Measurements from ENCODE around the gene FLT4. TPM values are rescaled to one million over a fixed set of nuclear protein-coding genes. Genes with fewer than 3 reads are reported as not detected.

The FLT4 gene
- total and polyA plus RNA-seq, 2 of the 13 experiments (the other 11 are each of a cell fraction or from before 2014, with no cell fraction given), result not detected

DNA sequence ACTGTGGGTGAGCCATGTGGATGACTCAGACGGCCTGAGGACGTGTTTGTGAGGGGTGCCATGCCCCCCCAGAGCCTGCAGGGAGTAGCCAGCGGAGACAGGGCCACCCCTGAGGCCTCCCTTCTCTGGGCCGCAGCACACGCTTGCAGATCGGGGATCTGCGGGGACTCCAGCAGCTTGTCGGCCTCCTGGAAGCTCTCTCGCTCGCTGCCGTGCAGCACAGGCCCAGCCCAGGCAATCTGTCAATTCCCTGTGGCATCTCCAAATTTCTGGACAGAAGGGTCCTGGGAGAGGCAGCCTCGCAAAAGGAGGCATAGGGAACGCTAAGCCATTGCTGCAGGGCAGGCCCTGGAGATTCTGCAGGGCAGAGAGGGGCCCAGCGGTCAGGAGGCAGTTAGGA is 21.2 kb downstream of the FLT4 start (continued):
- TF ChIP-seq, protein P1, sequence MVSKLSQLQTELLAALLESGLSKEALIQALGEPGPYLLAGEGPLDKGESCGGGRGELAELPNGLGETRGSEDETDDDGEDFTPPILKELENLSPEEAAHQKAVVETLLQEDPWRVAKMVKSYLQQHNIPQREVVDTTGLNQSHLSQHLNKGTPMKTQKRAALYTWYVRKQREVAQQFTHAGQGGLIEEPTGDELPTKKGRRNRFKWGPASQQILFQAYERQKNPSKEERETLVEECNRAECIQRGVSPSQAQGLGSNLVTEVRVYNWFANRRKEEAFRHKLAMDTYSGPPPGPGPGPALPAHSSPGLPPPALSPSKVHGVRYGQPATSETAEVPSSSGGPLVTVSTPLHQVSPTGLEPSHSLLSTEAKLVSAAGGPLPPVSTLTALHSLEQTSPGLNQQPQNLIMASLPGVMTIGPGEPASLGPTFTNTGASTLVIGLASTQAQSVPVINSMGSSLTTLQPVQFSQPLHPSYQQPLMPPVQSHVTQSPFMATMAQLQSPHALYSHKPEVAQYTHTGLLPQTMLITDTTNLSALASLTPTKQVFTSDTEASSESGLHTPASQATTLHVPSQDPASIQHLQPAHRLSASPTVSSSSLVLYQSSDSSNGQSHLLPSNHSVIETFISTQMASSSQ (IDR thresholded peaks at IDR 0.05; ENCODE audit: low read depth), result no peak
- TF ChIP-seq, protein P1 (CRISPR knock-in tag; IDR thresholded peaks at IDR 0.05; ENCODE audit: borderline replicate concordance), result no peak
- TF ChIP-seq ARHGAP35 (CRISPR knock-in tag; IDR thresholded peaks at IDR 0.05; ENCODE audit: borderline replicate concordance) (no peak), XRCC5 (optimal IDR thresholded peaks at IDR 0.05; ENCODE audit: low read length) (no peak), SNAPC2 (CRISPR knock-in tag; IDR thresholded peaks at IDR 0.05) (no peak)
- TF ChIP-seq, protein P2, sequence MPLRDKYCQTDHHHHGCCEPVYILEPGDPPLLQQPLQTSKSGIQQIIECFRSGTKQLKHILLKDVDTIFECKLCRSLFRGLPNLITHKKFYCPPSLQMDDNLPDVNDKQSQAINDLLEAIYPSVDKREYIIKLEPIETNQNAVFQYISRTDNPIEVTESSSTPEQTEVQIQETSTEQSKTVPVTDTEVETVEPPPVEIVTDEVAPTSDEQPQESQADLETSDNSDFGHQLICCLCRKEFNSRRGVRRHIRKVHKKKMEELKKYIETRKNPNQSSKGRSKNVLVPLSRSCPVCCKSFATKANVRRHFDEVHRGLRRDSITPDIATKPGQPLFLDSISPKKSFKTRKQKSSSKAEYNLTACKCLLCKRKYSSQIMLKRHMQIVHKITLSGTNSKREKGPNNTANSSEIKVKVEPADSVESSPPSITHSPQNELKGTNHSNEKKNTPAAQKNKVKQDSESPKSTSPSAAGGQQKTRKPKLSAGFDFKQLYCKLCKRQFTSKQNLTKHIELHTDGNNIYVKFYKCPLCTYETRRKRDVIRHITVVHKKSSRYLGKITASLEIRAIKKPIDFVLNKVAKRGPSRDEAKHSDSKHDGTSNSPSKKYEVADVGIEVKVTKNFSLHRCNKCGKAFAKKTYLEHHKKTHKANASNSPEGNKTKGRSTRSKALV (CRISPR knock-in tag; IDR thresholded peaks at IDR 0.05), result no peak
